Right hindlimb (tissue), 1 donor: ENCODE results near the gene HK1.
A peak's percentile ranks its signal among the peaks of the same experiment; 100 is the strongest.

Experiments
- DNase-seq: peaks from one replicate; pipeline ENCODE4 v3.0.0-alpha.2; 2018

HK1 gene

DNA sequence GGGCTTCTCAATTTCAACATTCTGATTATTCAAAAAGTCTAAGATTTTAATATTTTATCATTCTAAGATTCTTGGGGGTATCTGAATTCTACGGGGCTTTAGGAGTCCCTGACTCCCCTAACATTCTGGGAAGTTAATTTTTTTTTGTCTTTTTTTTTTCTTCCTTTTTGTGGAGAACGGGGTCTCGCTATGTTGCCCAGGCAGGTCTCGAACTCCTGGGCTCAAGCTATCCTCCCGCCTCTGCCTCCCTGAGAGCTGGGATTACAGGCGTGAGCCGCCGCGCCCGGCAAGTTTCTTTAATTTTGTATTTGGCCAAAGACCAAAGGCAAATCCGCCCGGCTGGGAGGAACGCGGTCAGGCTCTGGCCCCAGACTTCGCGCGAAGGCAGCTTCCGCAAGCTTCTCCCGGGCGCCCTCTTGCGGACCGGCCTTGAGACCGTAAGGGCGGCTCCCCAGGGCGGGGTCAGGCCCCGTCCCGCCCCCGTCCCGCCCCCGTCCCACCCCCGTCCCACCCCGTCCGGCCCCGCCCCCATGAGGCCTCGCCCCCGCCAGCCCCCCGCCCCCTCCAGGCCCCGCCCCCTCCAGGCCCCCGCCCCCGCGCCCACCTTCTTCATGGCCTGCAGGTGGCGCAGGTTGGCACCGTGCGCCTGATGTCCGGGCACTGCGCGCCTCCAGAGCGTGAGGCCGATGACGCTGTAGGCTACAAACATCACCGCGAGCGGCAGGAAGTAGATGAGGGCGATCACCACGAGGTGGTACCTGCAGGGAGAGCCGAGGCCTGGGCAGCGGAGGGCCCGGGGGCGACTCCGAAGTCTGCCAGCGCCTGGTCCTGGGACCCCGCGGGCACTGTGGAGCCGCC, 130.3 kb downstream of the HK1 start:
- DNase-seq = peak; percentile 94

DNA sequence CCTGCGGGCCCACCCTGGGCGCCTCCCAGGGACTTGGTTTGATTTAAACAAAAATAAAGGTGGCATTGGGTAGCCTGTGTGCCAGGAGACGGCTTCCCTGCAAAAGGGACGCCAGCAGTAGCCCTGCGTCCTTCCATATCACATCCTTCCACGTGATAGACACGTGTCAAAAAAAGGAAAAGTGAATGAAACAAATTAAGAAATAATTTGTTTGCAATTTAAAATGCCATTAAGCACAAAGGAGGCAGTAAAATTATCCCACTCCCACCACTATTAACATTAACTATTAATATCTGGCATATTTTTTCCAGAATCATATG, 130.8 kb downstream of the HK1 start:
- DNase-seq = no peak

DNA sequence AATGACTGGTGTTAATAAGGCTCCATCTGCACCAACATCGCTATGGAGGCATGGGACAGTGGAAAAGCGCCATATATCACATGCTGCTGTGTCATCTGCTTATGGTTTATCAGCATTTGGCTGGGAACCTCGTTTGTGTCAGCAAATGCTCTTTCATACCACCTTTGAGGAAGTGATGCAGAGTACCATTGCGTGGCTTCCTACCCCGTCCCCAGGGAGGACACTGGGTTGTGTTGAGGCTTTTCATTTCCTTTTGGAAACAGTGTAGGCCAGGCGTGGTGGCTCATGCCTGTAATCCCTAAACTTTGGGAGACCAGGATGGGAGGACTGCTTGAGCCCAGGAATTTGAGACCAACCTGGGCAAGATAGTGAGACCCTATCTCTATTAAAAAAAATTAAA, 131.7 kb downstream of the HK1 start:
- peak; percentile 44 for DNase-seq

DNA sequence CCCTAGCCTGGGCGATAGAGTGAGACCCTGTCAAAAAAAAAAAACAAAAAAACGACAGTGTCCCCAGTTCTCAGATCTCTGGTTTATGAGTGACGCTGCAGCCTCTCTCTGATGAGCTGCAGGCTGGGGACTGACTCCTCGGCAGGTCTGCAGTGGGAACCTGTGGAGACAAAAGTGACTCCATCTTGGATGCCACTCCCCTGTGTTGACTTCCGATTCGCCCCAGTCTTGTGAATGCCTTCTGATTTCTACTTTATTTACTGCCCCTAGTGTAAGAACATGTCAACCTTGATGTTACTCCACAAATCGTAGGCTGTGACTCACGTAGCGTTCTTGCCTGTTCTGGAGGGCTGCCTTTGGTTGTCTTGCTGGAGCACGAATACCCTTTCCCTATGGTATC, 132.2 kb downstream of the HK1 start:
- no peak for DNase-seq

DNA sequence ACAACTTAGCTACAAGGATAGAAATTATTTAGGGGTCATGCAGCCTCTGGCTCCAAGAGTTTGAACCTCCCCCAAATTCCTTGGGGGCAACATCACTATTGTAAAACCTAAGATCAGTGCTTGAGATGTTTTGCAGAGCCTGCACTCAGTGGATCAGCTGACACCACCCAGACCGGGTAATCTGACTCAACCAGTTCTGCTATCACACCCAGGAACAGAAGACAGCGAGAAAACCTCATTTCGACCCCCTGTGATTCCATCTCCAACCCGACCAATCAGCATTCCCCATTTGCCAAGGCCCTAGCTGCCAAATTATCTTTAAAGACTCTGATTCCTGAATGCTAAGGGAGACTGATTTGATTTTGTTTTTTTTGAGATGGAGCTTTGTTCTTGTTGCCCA, 133.2 kb downstream of the HK1 start:
- no peak for DNase-seq

DNA sequence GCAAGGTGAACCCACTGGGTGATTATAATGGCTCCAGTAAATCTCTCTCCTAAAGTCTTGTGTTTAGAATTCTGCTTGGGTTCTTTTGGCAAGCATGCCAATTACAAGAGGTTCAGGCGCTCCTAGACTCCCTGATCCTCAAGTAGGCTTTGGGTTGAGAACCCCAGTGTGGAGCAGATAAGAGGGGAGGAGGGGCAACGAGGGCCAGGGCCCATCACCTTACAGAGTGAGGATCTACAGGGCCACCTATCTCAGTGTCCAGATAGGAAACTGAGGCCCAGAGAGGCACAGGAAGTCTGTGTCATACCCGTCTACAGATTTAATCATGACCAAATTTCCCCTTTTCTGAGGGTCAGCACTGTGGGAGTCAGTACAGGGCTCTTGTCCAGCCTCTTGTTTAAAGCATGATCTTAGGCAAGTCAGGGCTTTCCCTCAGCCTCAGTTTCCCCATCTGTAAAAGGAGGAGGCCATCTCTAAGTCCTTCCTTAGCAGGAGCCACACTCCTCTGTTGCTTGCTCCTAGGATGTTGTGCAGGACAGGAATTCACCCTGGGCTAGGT, 134.0 kb downstream of the HK1 start:
- DNase-seq = no peak

DNA sequence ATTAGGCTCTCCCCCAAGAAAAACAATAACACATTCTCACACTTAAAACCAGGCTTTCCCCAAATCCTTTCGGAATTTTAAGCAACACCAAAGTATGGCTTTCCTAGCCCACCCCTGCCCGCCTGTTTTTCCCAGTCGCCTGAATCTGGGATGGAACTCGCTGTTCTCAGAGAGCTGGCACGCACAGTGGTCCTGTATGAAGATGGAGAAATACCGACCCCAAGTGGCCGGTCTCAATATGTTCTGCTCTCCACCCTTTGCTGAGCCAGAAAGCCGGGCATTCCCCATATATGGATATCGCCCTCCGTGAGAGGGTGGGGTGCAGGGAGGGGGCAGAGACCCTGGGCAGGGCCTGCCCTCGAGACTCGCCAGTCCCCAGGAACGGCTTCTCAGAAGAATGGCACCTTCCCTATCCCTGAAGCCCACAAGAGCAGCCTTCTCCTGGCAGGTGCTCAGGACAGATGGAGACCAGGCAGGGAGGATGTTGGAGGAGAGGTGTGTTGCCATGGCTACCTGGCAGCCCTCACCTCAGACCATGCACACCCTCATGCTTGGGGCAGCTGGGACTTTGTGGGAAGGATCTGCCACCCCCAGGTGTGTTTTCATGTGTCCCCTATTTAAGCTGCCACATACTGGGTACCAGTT, 135.0 kb downstream of the HK1 start:
- DNase-seq = peak; percentile 70

DNA sequence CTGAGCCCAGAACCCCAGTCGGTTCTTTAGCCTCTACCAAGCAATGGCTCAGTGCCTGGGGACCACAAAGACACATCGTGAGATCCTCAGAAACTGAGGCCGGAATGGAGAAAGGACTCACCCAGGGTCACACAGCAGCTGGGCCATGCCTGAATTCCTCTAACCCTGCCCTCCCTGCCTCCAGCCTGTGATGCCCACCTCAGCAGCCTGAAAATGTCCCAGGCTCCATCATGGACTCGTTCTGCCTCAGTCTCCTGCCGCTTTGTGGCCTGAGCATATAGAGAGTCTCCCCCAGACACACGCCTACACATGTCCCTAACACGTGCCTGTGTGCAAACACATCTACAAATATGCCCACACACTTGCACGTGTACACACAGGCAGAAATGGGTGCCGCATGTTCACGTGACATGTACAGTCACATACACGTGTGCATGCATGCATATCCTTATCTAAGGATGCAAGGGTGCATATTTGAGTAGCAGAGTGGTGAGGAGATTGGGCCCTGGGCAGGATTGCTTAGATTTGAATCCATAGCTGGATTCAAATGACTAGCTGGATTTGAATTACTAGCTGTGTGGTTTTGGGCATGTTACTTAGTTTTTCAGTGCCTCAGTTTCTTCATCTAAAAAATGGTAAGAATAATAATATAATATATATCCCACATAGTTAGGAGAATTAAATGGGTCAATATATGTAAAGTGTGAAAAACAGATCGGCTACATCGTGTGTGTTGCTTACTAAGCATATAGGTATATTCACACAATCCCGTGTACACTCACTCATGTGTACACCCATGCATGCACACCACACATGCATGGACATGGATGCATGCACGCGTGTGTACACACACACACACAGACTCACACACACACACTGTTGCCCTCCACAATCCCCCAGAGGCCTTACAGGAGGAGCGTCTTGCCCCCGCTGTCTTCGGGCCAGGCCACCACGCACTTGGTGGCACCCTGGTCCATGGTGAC, 136.0 kb downstream of the HK1 start:
- no peak for DNase-seq

DNA sequence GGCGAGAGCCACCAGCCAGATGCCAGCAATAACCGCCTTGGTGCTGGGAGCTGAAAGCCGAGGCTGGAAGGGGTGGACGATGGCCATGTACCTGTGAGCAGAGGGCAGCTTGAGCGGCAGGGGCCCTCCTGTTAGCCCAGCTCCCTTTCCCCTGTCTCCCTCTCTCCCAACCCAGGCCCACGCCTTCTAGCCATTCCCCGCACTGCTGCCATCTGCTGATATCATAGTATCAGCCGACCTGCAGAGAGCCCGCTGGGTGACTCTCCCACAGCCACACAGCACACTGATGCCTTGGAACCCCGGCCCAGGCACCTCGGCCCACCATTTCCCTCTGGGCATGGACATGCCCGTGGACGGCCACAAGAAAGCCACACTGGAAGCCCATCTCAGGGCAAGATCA, 136.8 kb downstream of the HK1 start:
- DNase-seq = no peak

DNA sequence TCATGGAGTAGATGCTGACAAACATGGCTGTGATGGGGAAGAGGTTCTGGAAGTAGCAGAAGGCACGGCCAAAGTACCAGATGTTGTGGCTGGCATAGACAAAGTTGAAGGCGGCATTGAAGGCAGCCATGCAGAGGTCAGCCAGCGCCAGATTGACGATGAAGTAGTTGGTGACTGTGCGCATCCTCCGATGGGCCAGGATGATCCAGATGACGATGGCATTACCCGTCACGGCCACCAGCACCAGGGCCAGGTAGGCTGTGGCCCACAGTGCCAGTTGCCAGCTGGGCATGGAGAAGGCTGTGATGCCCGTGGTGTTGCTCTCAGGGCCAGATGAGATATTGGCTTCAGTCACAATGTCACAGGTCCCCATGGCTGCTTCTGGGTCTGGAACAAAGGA, 137.7 kb downstream of the HK1 start:
- DNase-seq = no peak

DNA sequence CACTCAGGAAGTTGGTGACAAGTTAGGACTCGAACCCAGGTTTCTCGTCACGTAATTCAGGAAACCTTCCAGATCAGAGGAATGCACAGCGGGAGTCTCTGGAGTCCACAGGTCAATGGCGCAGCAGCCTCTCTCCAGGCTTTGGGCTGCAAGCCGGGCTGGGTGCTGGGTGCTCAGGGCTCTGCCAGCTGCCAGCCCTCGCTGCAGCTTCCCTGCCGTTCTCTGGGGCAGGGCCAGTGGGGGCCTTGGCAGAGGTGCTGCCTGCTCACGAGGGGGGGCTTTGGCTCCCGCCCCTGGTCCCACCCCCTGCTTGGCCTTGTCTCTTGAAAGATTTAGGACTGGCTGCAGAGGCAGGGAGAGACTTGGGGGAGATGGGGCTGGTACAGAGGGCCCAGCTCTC, 138.4 kb downstream of the HK1 start, which contains the start of gene TACR2:
Gene TACR2, minus strand, starts transcription at position 224 of the 400 bp plus-strand sequence. CDS start 595 bp downstream, outside the sequence.
- no peak for DNase-seq

DNA sequence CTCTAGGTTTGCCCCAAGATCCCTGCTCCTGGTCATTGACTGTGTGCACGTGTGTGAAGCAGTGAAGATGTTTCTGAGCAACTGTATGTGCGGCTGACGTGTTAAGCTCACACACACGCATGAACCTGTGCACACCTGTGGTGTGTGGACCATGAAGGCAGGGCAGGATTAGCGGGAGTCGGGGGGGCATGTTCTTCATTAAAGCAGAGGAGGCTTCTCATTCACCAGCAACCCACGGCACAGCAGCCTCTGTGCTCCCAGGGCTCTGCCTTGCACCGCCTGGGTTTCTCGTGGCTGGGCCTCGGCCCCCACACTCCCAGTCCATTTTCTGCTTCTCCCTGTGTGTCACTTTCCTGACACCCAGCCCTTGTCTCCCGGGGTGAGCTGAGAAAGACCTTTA, 139.2 kb downstream of the HK1 start:
- DNase-seq = no peak

DNA sequence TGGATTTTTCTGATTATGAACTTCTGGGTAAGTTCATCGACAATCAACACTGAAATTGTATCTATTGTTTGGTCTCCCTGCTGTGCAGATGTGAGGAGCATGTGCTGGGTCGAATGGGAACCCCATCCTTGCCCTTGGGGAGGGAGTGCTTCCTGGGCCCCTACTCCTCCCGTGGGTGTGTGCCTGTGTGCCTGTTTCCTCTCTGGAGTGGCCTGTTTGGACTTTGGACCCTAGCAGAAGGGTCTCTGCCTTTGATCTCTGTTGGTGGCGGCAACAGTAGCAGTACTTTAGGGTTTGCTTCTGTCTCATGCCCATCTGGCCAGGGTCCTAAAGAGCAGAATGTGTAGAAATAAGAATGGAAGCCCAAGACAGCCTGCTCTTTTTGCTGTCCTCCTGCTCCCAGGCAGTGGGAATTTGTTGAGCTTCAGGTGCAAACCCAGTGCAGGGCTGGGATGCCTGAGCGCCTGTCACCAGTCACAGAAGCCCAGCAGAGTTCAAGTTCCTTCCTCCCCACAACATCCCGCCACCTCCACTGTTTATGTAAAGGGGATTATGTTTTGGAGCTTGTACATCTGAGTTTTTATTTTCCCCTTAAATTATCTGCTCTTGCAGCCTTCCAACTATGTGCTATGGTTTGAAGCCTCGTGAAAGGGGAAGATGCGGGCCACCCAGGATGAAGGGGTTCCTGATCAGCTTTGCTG, 139.9 kb downstream of the HK1 start:
- DNase-seq = no peak

DNA sequence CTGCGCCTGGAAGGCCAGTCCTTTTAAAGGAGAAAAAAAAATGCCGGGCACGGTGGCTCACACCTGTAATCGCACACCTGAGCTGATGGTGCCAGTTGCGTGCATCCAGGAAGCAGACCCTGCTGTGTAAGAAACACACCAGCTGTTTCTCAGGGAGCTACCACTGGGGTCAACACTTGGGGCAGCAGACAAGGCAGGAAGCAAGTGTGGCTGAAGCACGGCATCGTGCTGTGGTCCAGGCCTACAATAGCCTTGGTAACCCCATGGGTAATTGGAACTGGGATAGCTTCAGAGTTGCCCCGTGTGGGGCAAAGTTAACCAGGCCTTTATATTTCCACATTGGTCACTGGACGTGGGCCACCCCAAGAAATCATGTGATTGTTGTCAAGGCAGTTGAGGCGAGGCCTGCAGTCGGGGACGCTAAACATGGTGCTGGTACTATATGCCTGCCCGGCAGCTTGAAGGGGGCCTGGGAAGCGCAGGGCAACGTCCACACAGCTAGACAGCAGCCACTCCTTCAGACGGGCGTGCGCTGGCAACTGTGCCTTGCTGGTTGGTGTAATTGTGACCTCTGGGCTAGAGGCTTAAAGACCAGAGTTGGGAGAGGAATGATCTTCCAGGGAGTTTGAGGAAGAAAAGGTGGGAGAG, 140.9 kb downstream of the HK1 start:
- DNase-seq = no peak

DNA sequence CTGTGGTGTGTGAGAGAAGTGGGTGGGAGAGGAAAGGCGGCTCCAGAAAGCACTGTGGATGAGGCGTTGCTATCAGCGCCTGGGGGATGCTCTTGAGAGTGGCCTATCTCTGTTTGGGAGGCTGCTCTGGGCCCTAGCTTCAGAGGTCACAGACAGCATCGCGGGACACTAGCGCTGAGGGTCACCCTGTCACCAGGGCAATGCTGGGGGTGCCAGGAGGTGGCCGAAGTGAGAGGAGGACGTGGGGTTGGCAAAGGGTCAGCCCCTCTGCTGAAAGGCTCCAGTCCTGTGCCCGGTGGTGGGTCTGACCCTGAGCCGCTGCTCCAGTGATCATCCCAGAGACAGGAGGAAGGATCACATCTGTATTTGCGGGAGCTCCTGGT, 141.4 kb downstream of the HK1 start:
- no peak for DNase-seq

DNA sequence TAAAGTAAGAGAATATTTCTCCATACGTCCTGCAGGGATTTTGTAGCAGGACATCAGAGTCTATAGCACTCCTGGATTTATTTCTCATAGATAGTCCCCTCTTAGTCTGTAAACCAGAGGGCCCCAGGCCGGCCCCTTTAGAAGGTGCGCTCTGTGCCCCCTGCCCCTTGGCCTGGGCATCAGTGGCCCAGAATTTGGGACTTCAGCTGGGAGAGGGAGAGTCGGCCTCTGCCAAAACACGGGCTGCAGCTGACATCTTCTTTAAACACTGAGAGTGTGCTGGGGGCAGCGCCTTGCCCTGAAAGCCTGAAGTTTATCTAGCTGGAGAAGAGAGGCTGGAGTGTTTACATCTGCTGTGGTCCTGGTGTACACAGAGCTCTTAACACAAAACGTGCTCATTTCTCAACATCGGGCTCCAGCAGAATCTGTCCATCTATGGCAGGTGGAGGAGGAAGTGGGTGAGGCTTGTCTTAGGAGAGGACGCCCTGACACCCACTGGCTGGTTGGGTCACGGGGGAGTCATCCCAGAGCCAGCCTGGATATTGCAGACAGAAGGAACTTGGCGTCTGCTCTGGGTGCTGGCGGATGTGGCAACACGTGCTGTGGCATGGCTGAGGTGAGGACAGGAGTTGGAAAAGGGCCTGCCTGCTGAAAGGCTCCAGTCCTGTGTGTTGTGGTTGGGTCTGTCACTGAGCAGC, 143.5 kb downstream of the HK1 start:
- DNase-seq = no peak

DNA sequence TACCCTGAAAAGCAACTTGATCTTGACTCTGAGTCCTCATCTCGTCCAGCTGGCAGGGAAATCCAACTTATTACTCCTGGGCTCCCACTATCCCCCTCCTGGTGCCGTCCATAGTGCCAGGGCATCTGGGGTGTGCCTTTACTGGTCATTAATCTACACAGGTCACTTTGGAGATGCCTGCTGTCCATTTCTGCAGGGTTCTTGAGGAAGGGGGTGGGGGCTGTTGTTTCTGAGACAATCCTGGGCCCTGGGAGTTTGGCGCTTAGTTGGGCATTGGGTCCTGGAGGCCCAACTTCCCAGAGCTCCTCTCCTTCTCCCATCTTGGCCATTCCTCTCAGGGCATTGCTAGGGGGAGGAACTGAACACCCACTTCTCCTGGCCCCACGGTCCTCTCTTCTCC, 144.4 kb downstream of the HK1 start:
- DNase-seq = no peak

DNA sequence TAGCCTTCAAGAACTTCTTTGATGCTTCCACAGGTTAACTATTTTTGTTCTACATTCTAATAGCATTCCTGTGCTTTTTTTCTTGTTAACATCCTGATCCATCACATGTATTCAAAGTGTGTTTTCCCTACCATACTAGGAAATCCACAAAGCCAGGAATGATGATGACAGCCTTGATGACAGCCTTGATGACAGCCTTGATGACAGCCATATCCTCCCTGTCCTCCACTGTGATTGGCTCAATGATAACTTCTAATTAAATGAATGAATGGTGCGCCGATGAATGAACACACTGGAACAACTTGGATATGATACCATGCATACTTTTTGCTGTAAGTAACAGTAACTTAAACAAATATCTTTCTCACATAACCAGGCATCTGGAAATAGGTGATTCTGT, 146.7 kb downstream of the HK1 start:
- DNase-seq = no peak

DNA sequence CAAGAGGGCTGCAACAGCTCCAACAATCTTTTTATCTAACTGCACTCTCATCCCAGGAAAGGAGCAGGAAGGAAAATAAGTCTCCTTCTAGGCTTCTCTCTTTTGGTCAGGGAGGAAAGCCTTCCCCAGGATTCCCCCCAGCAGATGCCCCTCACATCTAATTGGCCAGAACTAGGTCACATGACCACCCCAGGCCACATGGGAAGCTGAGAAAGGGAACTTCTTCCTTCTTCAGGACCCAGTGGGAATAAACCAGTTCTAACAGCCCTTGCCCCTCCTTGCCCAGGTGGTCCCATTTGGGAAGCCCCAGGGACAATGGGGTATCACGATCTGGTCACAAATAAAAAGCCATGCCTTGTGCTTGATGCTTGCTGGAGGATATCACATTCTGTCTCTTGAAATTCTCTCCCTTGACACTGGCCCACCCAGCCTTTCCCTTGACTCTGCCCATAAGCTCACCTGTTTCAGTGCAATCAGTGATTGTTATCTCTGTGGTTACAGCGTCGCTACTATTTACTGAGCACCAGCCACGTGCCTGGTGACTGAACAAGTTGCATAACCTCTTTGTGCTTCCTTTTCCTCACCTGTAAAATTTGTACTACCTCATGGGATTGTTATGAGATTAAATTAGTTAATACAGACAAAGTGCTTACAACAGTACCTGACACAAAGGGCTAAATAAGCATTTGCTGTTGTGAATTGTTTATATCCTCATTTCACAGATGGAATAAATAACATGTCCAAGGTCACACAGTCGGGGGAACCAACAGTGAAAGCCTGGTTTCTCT, 147.4 kb downstream of the HK1 start:
- DNase-seq = no peak

DNA sequence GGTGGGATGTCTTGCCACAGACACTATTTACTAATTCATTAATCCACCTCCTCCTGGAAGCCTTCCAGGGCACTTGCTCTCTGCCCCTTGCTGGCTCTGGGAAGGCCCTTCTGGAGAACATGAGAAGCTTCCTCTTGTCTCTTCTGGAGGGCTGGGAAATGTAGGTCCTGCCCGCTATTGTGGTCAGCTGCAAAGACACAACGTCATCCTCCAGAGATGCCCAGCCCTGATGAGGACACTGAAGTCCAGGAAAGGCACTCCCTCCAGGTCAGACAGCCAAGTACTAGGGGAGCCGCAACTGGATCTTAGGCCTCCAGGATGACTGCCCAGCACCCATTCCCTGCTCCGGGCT, 148.1 kb downstream of the HK1 start:
- no peak for DNase-seq

DNA sequence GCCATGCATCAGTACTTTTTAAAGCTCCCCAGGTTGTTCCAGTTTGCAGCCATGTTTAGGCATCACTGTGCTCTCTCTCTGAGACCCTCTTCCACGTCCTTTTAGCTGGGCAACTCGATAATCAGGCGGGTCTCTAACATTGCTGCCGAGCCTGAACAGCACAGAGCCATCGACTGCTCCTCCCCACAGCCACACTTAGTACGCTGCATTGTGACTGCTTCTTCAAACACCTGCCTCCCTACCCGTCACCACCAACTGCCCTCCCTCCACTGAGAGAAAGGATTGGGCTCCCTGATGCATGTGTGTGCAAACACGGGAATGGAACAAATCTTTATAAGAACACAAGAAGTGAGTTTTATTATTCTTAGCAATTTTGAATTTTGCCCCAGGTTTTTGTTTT, 149.9 kb downstream of the HK1 start:
- no peak for DNase-seq
